Measurements from ENCODE around the gene NUAK1.
"Not testable (repeated sequence)": the region's sequence is repeated elsewhere in the genome, so short reads cannot be mapped to it uniquely, and the experiment has no call there.

Gene NUAK1

GRCh38 chr12:106146987-106147386, 8.2 kb upstream of the NUAK1 start:
- no peak for DNase-seq (ENCODE audit: low spot score)

DNA sequence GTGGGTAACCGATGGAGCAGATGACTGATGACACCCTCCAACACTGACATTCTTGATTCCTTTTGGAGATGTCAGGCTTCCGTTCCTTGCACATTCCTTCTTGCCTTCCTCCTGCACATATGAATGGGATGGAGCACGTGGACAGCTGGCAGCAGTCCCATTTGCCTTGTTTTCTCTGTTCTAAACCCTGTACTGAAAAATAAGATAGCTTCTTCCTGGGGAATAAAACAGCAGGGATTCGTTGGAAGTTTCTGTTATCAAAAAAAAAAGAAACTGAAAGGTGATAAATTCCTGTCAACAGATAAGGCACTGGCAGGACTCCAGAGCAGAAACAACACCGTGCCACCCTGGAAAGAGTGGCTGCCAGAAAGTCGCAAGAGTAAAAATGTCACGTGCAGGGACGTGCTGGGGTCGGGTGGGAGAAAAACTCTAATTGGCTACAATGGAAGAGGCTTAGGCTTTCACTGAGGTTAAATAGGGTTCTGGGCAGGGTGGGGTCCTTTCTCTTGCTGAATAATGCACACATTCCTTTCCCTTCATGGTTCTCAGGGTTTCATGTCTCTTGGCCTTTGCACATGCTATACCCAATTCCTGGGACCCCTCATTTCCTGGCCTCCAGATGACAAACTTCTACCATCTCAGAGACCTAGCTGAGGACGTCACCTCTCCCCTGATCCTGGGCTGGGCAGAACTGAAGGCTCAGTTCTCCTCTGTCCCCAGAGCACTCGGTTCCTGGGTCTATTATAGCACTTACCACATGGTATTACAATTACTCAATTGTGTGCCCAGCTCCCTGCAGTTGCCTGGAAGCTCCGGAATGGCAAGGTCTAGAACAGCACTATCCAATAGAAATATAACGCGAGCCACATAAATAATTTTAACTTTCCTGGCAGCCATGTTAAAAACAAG, 7.0 kb upstream of the NUAK1 start:
- DNase-seq (ENCODE audit: low spot score) = no peak

- DNase-seq (ENCODE audit: low spot score) = peak; percentile 49
Measured at GRCh38 chr12:106144847-106145246, 6.1 kb upstream of the NUAK1 start.

DNA sequence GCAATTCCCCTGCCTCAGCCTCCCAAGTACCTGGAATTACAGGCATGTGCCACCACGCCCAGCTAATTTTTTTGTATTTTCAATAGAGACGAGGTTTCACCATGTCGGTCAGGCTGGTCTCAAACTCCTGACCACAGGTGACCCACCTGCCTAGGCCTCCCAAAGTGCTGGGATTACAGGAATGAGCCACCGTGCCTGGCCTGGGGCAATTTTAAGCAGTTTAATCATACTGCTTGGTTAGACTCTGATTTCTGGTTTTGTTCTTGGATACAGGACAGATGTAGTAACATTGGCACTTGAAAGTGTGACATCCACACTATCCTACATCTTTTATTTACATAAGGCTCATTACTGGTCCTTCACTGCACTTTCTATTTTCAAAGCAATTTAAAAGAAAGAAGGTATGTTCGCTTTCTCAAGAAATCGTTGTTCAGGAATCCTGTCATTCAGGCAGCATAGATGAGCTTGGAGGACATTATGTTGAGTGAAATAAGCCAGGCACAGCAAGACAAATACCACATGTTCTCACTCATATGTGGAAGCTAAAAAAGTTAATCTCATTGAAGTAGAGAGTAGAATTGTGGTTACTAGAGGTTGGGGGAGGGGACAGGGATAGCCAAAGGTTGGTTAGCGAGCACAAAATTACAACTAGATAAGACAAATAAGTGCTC, 4.0 kb upstream of the NUAK1 start:
- DNase-seq (ENCODE audit: low spot score) = no peak

DNA sequence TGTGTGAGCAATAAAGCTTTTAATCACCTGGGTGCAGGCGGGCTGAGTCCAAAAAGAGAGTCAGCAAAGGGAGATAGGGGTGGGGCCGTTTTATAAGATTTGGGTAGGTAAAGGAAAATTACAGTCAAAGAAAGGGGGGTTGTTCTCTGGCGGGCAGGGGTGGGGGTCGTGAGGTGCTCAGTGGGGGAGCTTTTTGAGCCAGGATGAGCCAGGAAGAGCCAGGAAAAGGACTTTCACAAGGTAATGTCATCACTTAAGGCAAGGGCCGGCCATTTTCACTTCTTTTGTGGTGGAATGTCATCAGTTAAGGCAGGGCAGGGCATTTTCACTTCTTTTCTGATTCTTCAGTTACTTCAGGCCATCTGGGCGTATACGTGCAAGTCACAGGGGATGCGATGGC, 3.2 kb upstream of the NUAK1 start:
- not testable (repeated sequence) for DNase-seq (ENCODE audit: low spot score)

- DNase-seq (ENCODE audit: low spot score) = peak; percentile 48
Measured at GRCh38 chr12:106141452-106141851, 2.7 kb upstream of the NUAK1 start.

GRCh38 chr12:106141003-106141402, 2.2 kb upstream of the NUAK1 start:
- no peak for DNase-seq (ENCODE audit: low spot score)

DNA sequence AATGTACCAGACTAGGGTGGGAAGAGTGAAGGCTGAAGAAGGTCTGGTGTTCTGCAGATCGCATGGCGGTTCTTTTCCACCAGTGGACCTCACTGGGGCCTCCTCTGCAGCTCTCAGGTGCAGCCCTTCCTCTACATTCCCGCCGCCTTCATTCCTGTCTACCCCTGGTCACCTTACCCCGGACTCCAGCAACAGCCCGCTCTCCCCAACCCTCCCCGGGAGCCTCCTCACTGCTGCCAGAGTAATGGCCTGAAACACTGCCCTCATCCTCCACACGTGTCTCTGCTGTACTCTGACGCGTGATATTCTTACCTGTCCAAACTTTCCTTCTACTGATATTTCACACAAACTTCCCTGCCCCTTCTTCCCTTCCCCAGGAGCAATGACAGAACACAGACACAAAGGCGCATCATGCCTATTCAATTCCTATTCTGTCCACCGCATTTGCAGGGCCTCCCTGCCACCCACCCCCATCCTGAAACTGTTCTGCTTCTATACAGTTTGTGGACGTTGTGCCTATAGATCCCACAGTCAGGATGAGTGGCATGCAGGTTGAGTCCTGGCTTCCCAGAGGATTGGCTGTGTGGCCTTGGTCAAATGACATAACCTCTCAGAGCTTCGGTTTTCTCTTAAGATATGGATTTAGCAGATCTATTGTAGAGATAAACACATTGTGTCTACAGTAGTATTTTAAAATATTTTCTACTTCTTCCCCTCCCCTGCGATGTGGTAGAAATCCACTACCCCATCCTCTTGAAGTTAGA, 1.7 kb upstream of the NUAK1 start:
- no peak for DNase-seq (ENCODE audit: low spot score)

DNA sequence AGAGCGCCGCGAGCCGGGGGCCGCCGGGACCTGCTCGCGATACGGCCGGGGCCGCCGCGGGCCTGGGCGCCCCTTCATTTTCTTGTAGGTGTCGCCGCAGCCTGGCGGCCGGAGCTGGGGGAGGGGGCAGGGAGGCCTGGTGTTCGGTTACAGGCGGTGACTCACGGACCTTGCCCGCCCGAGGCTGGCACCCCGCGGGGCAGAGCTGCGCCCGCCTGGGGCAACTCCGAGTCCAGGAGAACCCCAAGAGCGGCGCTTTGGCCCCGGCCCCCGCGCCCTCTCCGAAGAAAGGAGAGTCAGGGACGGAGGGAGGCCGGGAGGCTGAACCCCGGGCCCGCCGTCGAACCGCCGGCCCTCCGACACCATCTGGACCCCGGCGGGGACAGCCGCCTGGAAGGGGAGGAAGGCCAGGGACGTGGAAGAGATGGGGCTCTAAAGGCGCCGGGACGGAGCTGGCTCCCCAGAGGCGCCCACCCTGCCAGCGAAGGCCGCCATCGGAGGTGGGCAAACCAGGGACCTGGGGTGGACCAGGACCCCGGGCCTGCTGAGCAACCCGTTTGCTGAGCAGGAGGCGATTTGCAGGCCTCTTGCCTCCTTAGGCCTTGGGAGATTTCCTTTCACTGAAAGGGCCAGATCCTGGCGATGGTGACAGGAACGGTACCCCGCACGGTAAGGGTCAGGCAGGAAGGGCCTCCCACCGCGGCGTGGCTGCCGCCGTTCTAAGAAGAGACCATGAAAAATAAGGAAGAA, 843 bp upstream of the NUAK1 start:
- peak; percentile 80 for DNase-seq (ENCODE audit: low spot score)

GRCh38 chr12:106138357-106138632, 459 bp downstream of the NUAK1 start:
- DNase-seq (ENCODE audit: low spot score) = no peak

DNA sequence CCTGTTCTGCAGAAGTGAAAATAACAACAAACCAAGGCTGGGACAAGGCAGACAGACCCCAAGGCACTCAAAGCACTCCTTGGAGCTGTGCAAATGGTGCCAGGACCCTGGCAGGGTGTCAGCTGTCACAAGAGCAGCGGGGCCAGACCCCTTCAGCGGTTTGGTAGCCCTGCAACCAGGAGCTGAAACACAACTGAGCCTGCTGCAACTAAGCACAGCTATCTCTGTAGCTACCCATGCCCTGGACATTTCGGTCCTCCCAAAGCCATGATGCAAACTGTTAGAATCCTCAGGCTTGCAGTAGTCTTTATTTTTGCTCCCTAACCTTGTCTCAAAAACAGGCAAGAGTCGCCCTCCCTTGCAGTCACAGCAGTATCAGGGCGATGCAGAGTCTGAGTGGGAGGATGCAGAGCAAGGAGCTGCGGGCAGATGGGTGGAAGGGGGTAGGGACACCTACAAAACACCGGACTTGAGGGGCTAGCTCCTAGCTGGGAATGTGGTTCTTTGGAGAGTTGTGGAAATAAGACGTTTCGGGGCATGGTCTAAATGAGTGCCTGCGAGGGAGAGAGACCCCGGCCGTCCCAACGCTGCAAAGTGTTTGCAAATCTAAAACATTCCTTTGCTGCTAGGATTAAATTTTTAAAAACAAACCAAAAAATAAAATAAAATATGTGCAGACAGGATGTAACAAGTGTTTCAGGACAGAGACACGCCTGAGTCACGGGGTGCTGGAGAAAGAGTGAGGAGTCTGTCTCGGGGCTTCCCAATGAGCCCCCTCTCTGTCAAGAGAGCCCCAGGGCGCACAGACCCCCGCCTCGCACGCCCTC, 1.0 kb downstream of the NUAK1 start:
- no peak for DNase-seq (ENCODE audit: low spot score)

DNA sequence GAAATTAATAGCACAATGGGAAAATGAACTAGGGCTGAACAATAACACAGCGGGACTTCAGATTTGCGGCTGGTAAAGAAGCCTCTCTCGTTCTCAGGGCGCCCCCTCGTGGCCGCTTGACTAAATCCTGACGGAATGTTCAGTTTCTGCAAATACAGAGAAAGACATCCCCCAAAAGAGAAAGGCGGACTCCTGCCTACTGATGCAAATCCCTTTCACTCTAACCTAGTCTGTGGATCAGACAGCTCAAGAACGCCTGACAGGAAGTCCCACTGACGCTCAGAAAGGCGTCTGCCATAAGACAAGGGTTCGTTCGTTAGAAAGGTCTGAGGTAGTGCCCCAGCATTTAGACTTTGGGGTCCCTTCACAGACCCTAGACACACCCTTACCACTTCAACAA, 2.5 kb downstream of the NUAK1 start:
- DNase-seq (ENCODE audit: low spot score) = peak; percentile 69

DNA sequence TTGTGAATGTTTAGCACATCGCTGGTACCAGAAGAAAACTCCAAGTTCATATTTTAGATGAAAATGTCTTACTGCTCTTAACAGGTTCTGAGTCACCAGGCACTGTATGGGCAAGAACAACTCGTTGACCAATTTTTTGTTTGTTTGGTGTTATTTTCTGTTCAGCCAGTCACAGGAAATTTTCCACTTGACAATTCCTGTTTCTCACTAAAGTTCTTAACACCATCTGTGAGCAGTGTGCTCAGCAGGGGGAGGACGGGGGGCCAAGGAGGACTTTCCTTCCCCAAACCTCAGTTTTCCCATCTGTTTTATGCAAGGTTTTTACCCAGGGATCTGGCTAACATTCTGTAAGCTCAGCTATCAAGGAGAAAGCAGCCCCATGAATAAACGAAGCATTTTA, 3.0 kb downstream of the NUAK1 start:
- peak; percentile 22 for DNase-seq (ENCODE audit: low spot score)

DNA sequence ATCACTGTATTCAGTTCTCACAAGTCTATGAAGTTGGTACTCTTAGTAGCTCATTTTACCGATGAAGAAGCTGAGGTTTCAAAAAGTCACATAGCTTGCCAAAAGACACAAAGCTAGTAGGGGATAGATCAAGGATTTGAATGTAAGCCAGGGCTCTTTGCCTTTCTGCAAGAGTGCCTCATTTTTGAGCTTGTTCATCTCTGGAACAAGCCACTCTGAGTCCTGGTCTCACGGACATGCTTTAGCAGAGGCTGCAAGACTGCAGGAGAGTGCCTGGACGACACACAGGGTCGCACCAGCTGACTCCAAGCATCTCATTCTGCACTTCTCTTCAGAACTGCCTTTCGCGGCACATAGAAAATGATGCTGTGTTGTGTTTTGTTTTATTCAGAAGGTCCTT, 3.7 kb downstream of the NUAK1 start:
- peak; percentile 14 for DNase-seq (ENCODE audit: low spot score)

DNA sequence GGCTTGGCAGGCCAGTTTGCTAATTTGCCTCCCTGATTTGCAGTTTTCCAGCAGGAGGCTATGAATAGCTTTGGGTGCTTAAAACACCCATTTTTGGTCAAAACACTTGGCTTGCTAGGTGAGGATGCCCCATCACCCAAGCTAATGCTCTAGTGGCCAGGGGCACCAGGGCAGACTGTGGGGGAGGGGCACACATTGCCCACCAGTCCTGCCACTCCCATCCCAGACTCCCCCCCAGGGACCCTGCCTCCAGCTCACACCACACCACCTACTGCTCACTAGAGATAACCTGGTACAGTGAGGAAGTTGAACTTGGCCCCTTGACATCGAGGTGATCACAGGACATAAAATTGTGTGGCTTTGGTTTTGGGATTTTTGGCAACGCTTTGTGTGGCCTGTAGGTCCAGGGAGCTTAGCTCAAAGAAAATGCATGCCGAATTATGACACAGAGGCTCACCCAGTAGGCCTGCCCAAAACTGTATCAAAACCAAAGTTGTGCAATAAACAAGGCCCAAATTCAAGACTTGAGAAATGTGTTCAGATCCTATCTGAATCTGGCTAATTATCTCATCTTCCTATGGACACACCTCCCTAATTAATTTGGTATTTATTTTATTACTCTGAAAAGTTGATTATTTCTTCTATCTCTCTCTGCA, 4.3 kb downstream of the NUAK1 start:
- no peak for DNase-seq (ENCODE audit: low spot score)

- DNase-seq (ENCODE audit: low spot score) = peak; percentile 19
Measured at GRCh38 chr12:106133136-106134087, 5.3 kb downstream of the NUAK1 start.

DNA sequence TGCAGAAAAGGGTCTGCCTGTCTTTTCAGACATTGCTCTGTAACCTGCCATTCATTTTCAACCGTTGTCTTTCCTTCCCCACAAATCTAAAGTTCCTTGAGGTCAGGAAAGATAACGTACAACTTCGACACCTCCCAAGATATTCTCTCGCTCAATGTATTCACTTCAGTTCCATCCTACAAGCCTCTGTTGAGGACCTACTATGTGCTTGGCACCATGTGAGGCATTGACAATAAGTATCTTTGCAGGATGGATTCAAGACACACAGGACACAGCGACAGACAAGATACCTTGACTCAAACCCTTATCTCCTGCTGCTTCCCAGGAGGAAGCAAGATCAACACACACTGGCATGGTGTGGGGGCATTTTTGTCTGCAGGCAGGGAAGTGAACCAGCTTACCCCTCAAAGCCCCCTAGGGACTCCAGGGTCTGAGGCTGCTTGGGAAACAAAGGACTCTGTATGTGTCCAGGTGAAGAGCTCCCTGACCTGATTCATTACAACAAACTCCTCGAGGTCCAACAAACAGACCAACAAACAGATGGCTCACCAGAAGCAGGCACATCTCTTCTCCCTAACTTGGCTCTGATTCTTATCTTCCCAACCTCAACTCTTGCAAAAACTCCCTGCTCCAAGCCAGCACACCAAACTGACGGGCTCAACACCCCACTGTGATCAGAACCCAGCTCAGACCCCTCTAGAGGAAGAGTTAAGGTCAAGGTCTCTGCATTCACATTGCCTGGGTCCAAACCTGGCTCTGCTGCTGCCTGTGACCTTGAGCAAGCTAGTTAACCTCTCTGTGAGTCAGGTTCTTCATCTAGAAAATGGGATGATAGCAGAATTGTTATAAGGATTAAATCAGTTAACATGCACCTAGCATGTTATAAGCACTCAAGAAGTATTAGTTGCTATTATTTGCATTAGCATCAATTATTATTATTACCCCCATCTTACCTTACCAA, 6.3 kb downstream of the NUAK1 start:
- no peak for DNase-seq (ENCODE audit: low spot score)

DNA sequence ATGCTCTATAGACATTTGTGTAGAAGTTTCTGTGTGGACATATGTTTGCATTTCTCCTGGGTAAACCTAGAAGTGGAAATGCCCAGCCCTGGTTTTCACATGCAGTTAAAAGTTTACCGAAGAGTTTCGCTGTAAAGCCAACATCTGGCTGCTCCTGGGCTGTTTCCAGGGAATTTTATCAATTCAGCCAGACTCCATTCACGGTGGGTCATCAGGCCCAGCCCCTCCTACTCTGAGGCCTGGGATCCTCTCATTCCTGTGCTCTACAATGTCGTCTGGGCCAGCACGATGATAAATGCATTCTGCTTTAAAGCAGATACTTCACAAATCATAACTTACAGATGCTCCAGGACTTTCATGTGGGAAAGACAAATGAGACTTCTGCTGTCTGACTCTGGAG, 7.1 kb downstream of the NUAK1 start:
- peak; percentile 57 for DNase-seq (ENCODE audit: low spot score)
